SHP77 (cell line): Measurements from ENCODE around the gene BCAR3.
"Not testable (repeated sequence)": the region's sequence is repeated elsewhere in the genome, so short reads cannot be mapped to it uniquely, and the experiment has no call there.

Experiments used
- DNase-seq, 2 experiments: peaks; one replicate each; lab custom pipeline; 2025; lab: John Stamatoyannopoulos, UW

The BCAR3 gene

DNA sequence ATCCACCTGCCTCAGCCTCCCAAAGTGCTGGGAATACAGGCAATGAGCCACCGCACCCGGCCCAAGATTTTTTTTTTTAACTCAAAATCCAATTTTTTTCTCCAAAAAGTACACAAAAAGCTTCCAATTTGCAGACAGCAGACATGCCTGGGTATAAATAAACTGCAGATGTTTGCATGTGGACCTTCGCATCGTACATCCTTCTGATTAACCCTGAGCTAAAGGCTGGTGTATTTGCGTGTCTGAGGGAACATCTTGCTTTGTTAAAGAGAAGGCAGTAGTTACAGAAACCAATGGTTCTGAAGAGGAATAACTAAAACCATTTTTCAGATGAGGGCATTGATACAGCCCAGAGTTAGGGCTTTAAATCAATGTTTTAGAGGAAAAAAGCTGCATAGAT lies 12.7 kb downstream of the BCAR3 start:
- no peak for DNase-seq

GRCh38 chr1:93668121-93668520 lies 13.5 kb downstream of the BCAR3 start:
- no peak for DNase-seq

DNA sequence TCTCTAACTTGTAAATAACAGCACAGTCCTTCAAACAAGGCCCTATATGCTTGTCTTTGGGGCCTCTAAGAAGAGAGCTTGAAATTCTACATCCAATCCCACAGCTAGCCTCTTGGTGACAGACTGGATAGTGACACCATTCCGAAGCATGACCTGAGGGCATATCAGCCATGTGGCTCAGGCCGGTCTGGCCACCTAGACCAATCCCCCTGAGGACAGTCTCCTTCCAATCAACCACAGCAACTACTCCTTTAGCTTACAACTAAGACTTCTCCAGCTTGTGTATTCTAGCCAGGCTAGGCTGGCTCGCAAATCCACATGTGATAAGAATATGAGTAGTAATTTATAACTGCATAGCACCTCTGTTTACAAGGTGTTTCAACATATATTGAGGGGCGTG lies 14.0 kb downstream of the BCAR3 start:
- DNase-seq, result no peak

DNA sequence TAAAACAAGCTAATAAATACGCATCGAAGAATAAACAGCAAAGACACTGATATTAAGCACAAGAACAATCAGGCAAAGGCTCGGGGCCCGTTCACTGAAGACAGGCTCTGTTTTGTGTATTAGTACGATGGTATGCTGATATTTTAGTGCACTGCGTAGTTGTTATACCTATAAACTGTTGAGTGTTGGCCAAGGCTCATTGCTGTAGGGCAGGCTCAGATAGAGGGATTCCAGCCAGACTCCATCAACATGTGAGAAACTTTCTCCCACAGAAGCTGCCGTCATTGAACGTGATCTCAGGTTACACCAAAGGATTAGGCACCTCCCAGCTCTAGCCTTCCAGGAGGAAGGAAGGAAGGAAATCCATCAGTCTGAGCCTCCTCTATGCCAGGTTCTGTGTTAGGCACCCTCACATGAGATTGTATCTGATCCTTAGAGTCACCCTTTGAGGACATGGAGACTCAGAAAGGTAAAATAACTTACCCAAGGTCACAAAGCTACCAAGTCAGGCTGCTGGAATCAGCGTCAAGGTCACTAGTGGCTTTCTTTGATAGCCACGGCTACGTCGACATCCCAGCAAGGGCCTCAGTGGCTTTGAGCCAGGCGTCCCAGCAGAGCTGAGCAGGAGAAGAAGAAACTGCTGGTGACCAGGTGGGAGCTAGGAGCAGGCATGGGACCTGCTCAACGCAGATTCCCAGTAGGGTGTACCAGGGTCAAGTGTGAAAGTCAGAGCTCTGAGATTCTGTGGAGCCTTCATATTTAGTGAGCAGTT lies 14.8 kb downstream of the BCAR3 start:
- no peak for DNase-seq

- DNase-seq, result no peak
These were observed 16.6 kb downstream of the BCAR3 start for GRCh38 chr1:93665015-93665414.

- DNase-seq, result no peak
These were observed 18.4 kb downstream of the BCAR3 start for GRCh38 chr1:93663208-93663614.

- no peak for DNase-seq
These were observed 19.0 kb downstream of the BCAR3 start for GRCh38 chr1:93662481-93663207.

DNA sequence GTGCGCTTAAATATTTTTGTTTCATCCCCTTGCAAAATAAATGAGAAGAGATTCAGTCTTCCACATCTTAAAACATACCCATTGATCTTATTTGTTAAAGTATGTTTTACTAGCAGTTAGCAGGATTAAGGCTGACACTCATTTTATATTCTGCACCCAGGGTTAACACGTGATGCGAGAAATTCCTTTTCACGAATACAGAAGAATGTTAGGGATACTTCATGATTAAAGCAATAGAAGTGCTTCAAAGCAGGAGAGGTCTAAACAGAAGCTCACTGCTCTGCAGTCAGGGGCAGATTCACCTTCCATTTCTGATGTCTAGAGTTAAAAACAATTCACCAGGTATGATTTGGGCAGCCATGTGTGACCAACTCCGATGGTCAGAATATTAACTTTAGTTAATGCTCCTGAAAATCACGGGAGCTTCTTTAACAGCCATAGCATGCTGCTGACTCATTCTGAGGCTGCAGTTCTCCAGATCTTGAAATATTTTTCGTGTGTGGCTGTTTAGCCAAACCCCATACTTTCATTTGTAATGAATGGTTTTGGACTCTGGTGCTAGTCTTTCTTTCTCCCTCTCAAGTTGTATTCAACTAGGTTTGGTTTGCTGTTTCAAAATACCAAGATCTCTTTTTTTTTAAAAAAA lies 19.7 kb downstream of the BCAR3 start:
- no peak for DNase-seq

GRCh38 chr1:93661341-93661740 lies 20.3 kb downstream of the BCAR3 start:
- not testable (repeated sequence) for DNase-seq

DNA sequence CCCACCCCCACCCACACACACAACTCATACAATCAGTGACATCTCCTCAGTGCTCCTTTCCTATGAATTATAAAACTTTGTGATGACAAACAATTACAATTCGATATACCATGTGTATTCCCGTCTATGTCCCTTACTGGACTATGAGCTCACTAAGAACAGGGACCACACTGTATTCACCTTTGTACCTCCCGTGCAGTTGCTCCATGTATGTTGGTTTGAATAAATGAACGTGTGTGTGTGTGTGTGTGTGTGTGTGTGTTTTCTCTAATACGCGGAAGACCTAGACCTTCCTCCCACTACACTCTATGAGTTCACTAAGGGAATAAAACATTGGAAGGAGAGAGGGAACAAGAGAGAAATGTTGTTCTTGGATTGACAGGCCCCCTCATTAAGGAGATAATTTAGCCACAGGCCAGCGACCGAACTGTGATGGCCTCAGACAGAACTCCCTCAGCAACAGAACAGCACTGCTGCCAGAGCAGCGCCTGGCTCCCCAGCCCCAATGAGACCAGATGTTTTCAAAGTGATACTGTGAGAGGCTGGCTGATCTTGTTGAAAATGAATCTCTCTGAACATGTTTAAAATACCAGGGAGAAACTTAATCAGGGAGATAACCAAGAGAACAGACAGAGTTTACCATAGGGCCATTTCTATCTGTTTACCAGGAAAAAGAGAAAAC lies 21.7 kb downstream of the BCAR3 start:
- no peak for DNase-seq

- no peak for DNase-seq
These were observed 23.4 kb downstream of the BCAR3 start for GRCh38 chr1:93658188-93658587.

- DNase-seq, result no peak
These were observed 25.1 kb downstream of the BCAR3 start for GRCh38 chr1:93656491-93656890.

- DNase-seq, result no peak
These were observed 28.0 kb downstream of the BCAR3 start for GRCh38 chr1:93653656-93654055.

- DNase-seq, result no peak
These were observed 29.2 kb downstream of the BCAR3 start for GRCh38 chr1:93652323-93652949.

DNA sequence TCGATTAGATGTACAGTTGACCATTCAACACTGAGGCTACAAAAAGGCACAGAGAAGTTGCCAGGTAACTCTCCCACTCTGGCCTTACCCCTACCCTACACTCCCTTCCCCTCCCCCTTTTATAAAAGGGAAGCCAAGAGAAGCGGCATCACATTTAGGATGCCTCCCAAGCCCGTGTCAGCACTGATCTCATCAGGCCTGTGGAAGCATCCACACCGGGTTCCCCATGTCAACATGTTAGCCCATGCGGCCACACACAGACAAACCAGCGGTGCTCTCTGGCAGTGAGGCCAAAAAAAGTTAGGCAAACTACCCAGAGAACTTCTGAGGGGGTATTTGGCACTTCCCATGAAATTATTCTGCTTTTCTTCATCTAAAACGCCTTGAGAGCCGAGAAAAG lies 29.9 kb downstream of the BCAR3 start:
- no peak for DNase-seq

DNA sequence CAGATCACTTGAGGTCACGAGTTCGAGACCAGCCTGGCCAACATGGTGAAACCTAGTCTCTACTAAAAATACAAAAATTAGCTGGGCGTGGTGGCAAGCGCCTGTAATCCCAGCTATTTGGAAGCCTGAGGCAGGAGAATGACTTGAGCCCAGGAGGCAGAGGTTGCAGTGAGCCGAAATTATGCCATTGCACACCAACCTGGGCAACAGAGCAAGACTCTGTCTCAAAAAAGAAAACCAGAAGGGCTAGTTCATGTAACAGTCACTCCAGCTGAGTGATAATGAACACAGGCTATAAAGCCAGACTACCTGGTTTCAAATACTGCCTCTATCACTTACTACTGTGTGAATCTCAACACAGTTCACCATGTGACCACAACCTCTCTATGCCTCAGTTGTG lies 31.5 kb downstream of the BCAR3 start:
- not testable (repeated sequence) for DNase-seq

DNA sequence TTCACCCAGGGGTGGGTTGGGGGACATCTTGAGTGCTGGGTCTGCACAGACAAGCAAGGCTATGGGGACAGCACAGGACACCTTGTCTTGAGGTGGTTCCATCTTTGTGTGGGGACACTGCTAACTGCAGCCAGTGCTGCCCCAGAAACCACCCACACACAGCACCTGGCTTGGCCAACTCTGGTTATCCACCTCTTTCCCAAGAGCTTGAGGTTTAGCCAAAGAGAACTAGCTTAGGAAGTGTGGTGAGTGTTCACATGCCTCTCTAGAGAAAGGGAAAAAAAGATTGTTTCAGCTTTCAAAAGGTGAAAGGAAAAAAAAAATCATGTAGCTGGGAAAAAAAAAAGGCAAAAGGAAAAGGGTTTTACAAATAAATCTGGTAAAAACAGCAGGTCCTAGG lies 32.4 kb downstream of the BCAR3 start:
- no peak for DNase-seq

GRCh38 chr1:93648656-93649055 lies 33.0 kb downstream of the BCAR3 start:
- no peak for DNase-seq

DNA sequence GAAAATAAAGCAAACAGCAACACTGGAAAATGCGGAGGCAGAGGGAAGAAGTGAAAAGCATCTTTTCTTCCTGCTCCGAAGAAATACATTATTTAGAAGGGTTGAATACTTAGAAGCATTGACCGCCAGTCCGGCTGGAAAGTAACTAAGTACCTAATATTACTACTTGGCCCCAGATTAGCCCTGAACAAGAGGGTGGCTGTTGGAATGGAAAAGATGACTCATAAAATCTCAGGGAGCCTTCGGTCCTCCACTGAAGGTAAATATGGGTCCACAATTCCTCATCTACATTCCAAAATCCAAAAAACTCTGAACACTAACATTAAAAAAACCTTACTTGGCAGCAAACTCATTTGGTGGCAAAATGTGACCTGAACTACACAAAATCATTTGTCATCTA lies 40.1 kb downstream of the BCAR3 start:
- DNase-seq, result no peak

DNA sequence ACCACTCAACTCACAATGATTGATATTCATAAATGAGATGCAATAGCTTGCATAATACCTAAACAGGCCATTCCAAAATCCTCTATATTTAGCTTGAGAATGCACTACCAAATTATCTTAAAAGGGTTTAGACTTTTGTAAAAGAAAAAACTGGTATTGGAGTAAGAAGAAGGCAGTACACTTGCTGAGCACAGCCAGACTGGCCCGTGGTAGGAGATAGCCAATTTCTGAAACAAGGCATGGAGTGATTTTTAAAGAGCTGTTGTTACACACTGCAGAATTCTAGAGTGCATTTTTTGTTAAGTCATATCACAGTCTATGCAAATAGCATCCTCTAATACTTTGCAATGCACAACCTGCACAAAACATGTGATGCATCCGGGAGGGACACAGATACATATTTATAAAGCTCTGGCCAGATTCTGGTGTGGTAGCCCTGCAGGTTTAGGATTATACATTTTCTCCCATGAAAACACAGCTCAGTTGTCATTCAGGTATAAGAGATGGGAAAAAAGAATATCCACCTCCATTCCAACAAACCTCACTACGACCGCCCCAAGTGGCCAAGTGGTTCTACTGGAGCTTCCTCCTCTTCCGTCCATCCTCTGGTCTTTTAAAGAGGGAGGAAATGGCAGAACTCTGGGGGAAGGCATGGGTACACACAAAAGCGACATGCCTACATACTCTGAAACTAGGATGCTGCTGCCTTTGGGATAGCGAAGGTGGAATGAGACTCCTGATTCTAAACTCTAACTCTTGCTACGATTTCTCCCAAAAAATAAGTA lies 40.8 kb downstream of the BCAR3 start:
- DNase-seq, result no peak

- no peak for DNase-seq
These were observed 42.7 kb downstream of the BCAR3 start for GRCh38 chr1:93638981-93639380.
